K562 (cell line): Measurements from ENCODE around the gene MPDZ. TPM values are rescaled to one million over a fixed set of nuclear protein-coding genes. Genes with fewer than 3 reads are reported as not detected.

Source experiments
- ATAC-seq: fragments of 200-7000 bp; cut with Tn5 transposase; 3 replicates; pipeline ENCODE4 v1.9.1; 2020; ENCODE audit warnings: moderate library complexity
- BruUV-seq: library from RNA; stranded (reverse); fragments of 400-500 nt; replicated peaks from 2 replicates; lab custom pipeline; 2021; lab: Mats Ljungman, UMichigan
- CTCF ChIA-PET: fragments of 300-600 bp; formaldehyde crosslinking; extraction: SDS; loops from one replicate; lab custom pipeline; 2021; ENCODE audit warnings: low intra/inter-chr PET ratio; lab: Yijun Ruan, JAX
- POLR2A ChIA-PET: fragments of 300-600, 350-650 bp; sonication (Branson Sonifier 250); formaldehyde crosslinking; extraction: SDS; loops from one replicate; lab custom pipeline; 2021; ENCODE audit warnings: antibody characterized with exemption, inconsistent platforms; lab: Yijun Ruan, JAX
- DNase-seq, 4 experiments: peaks; one replicate each; pipeline versions ENCODE4 v3.0.0 to v3.0.0-alpha.2; 2011 to 2018; ENCODE audit warnings: low spot score in 3 of 4, mixed read lengths in 3 of 4; ENCODE audit errors: extremely low read depth in 1 of 4
- FAIRE-seq: peaks from 2 replicates; lab custom pipeline; 2011; peaks lifted over from hg19 to GRCh38; lab: Jason Lieb, UNC
- H2AFZ ChIP-seq: 2 replicates; pipeline ENCODE4 v1.6.0; 2011; ENCODE audit warnings: low read depth, low read length, control low read depth, inconsistent platforms
- H3K27ac ChIP-seq: fragments of 200-600 bp; 3 replicates; pipeline ENCODE4 v1.8.0; 2011; ENCODE audit warnings: low read depth, mild to moderate bottlenecking, control low read depth, inconsistent platforms, low read length, moderate library complexity, mixed read lengths; ENCODE audit errors: extremely low read depth
- H3K27me3 ChIP-seq, 2 experiments: fragments of 300-600 bp in 1 of 2; 2 replicates in 1 of 2; 3 replicates in 1 of 2; pipeline versions ENCODE4 v1.6.0 to v1.8.0; 2011; ENCODE audit warnings: inconsistent platforms in 2 of 2, low read length in 2 of 2, mild to moderate bottlenecking in 1 of 2, mixed read lengths in 1 of 2, moderate library complexity in 1 of 2; ENCODE audit not compliant: control insufficient read depth in 2 of 2, insufficient read depth in 2 of 2
- H3K36me3 ChIP-seq: fragments of 300-600 bp; 3 replicates; pipeline ENCODE4 v1.8.0; 2011; ENCODE audit warnings: mild to moderate bottlenecking, low read length, inconsistent platforms; ENCODE audit not compliant: control insufficient read depth, insufficient read depth
- H3K4me1 ChIP-seq, 2 experiments: fragments of 200-600 bp in 1 of 2; replicated peaks in 1 of 2; 2 replicates in 1 of 2; 3 replicates in 1 of 2; pipeline versions ENCODE4 v1.5.1 to v1.8.0; 2011; ENCODE audit warnings: inconsistent platforms in 2 of 2, low read length in 2 of 2, mild to moderate bottlenecking in 1 of 2, mixed read lengths in 1 of 2, moderate library complexity in 1 of 2; ENCODE audit not compliant: control insufficient read depth in 2 of 2, insufficient read depth in 2 of 2
- H3K4me2 ChIP-seq: 2 replicates; pipeline ENCODE4 v1.6.1; 2011; ENCODE audit warnings: low read length, control low read depth, inconsistent platforms, mixed read lengths; ENCODE audit not compliant: insufficient read depth
- H3K4me3 ChIP-seq: fragments of 200-600 bp; sonication (generic), shearing (Covaris generic); 2 replicates; pipeline ENCODE4 v1.5.1; 2016; ENCODE audit warnings: control low read depth, inconsistent platforms
- H3K79me2 ChIP-seq: fragments of 200-600 bp; 3 replicates; pipeline ENCODE4 v1.8.0; 2011; ENCODE audit warnings: low read length, inconsistent platforms; ENCODE audit not compliant: control insufficient read depth, insufficient read depth
- H3K9ac ChIP-seq, 2 experiments: 2 replicates each; pipeline versions ENCODE4 v1.6.0 to v1.6.1; 2011; ENCODE audit warnings: low read depth in 2 of 2, low read length in 2 of 2, control low read depth in 1 of 2, inconsistent platforms in 1 of 2, mild to moderate bottlenecking in 1 of 2, mixed read lengths in 1 of 2; ENCODE audit not compliant: insufficient read depth in 1 of 2
- H3K9me1 ChIP-seq: one replicate; pipeline ENCODE4 v1.6.0; 2011; ENCODE audit warnings: inconsistent platforms, mild to moderate bottlenecking, low read length, moderate library complexity; ENCODE audit not compliant: control insufficient read depth, insufficient read depth
- H3K9me3 ChIP-seq: replicated peaks from 2 replicates; pipeline ENCODE4 v1.5.1; 2011; ENCODE audit warnings: low read depth, low read length, inconsistent platforms; ENCODE audit not compliant: control insufficient read depth, insufficient read depth
- H4K20me1 ChIP-seq: replicated peaks from 2 replicates; pipeline ENCODE4 v1.6.1; 2011; ENCODE audit warnings: low read length, inconsistent platforms, mixed read lengths; ENCODE audit not compliant: control insufficient read depth, insufficient read depth
- AFF4 ChIP-seq: sonication (generic); formaldehyde crosslinking; IDR thresholded peaks from 2 replicates; pipeline ENCODE4 v1.8.0; 2023; ENCODE audit warnings: mild to moderate bottlenecking, missing genetic modification reagents
- ATF1 ChIP-seq, 2 experiments: fragments of 450-650 bp in 1 of 2; IDR thresholded peaks; 2 replicates each; pipeline ENCODE4 v1.6.1; 2016; ENCODE audit warnings: missing compliant biosample characterization in 1 of 2, missing genetic modification characterization in 1 of 2
- ELK3 ChIP-seq: fragments of 450-650 bp; formaldehyde crosslinking; IDR thresholded peaks from 2 replicates; pipeline ENCODE4 v1.4.0; 2020; ENCODE audit warnings: mild to moderate bottlenecking
- KDM1A ChIP-seq, 2 experiments: fragments of 450-650 bp; IDR thresholded peaks; 2 replicates each; pipeline ENCODE4 v1.6.1; 2016; ENCODE audit warnings: mild to moderate bottlenecking in 2 of 2
- MEIS2 ChIP-seq: fragments of 450-650 bp; IDR thresholded peaks from 2 replicates; pipeline ENCODE4 v1.6.1; 2014; ENCODE audit warnings: mild to moderate bottlenecking; ENCODE audit not compliant: partially characterized antibody
- RBM17 ChIP-seq: fragments of 200-400 bp; formaldehyde crosslinking; IDR thresholded peaks from 2 replicates; pipeline ENCODE4 v1.6.1; 2017; ENCODE audit warnings: low read depth, mild to moderate bottlenecking, low read length, borderline replicate concordance
- RBM34 ChIP-seq: fragments of 200-400 bp; formaldehyde crosslinking; IDR thresholded peaks from 2 replicates; pipeline ENCODE4 v1.6.1; 2018; ENCODE audit warnings: low read length, borderline replicate concordance; ENCODE audit not compliant: insufficient read depth
- SREBF2 ChIP-seq: sonication (generic); formaldehyde crosslinking; IDR thresholded peaks from 2 replicates; pipeline ENCODE4 v1.4.0; 2020; ENCODE audit warnings: mild to moderate bottlenecking, missing genetic modification reagents
- THRAP3 ChIP-seq: fragments of 450-650 bp; IDR thresholded peaks from 2 replicates; pipeline ENCODE4 v1.6.1; 2016; ENCODE audit warnings: mild to moderate bottlenecking, inconsistent platforms, borderline replicate concordance
- ZBTB26 ChIP-seq: fragments of 450-650 bp; formaldehyde crosslinking; IDR thresholded peaks from 2 replicates; pipeline ENCODE4 v1.4.0; 2022; ENCODE audit warnings: missing genetic modification characterization
- ZNF23 ChIP-seq: fragments of 250-450 bp; sonication (Bioruptor Pico); IDR thresholded peaks from 2 replicates; pipeline ENCODE4 v1.4.0; 2020; ENCODE audit warnings: mild to moderate bottlenecking
- ZNF347 ChIP-seq: fragments of 450-650 bp; formaldehyde crosslinking; IDR thresholded peaks from 2 replicates; pipeline ENCODE4 v1.4.0; 2020; ENCODE audit warnings: low read depth, mild to moderate bottlenecking, moderate library complexity
- in situ Hi-C: fragments of 300-500 bp; cut with MboI; formaldehyde crosslinking; loops from 4 replicates; pipeline ENCODE4 v1.15.0; 2018; ENCODE audit warnings: inconsistent platforms, mixed read lengths
- intact Hi-C: fragments of 100-400 bp; cut with micrococcal nuclease; formaldehyde crosslinking; loops from 2 replicates; pipeline ENCODE4 v1.14.2; 2022
- polyA plus RNA-seq, 8 experiments: library from polyadenylated mRNA; depleted of rRNA in 4 of 8; stranded (reverse) in 5 of 8; unstranded in 3 of 8; fragments of >200 nt; fragmentation: Nextera tagmentation in 2 of 8; fragmentation: Illumina TruSeq in 1 of 8; extraction: Ambion mirVana in 2 of 8; extraction: Trizol in 1 of 8; gene quantifications; 2 replicates each; pipeline versions ENCODE4 v1.2.1 to v1.2.3, GENCODE V29; 2011 to 2014; ENCODE audit warnings: inconsistent platforms in 1 of 8, missing spikeins in 1 of 8
- total RNA-seq, 7 experiments: library from RNA; depleted of rRNA in 6 of 7; stranded (reverse); fragments of >200 nt in 6 of 7; fragmentation: Illumina TruSeq in 2 of 7; extraction: Trizol in 2 of 7; gene quantifications; 2 replicates each; pipeline versions ENCODE4 v1.2.1 to v1.2.3, GENCODE V29; 2011 to 2021; ENCODE audit warnings: low replicate concordance in 1 of 7
- TF ChIP-seq, protein P1 (sequence below), 2 experiments: fragments of 450-650 bp in 1 of 2; IDR thresholded peaks; 2 replicates each; pipeline ENCODE4 v1.6.1; 2011 to 2017; ENCODE audit warnings: low read depth in 2 of 2, antibody characterized with exemption in 1 of 2, borderline replicate concordance in 1 of 2, low read length in 1 of 2, mild to moderate bottlenecking in 1 of 2, mixed read lengths in 1 of 2; ENCODE audit not compliant: control insufficient read depth in 1 of 2

MPDZ gene
- total and polyA plus RNA-seq, 9 of the 15 experiments (the other 6 are each of a cell fraction or from before 2014, with no cell fraction given): 3.9 to 13.2 (median 5.7) TPM

DNA sequence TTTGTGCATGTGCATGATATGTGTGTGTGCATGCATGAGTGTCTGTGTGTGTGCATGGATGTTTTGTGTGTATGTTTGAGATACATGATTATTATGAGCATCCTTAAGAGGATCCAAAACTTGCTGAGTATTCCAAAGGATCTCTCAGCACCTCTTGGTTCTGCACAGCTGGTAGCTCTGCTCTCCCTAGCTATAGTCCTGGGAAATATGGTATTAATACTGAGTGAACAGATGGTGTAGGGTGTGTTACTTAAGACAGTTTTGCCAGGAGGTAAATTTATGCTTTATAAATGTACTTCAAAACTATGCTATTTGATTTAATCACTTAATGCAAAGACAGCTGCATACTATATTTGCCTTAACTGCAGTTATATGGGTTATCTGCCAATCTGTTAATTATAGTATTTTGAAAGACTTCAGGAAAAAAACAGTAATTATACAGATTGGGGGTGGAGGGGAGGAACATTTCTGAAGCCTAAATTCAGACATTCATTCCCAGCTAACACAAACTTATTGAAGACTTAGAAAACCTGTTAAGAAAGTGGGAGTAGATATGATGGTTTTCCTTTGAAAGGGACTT is 215.5 kb downstream of the MPDZ start:
- intact Hi-C loops: no loop called here
- Histone ChIP-seq H3K4me2 (no peak overlapping the region), H3K27me3 (no peaks in the 10 kb centered on the region), H3K79me2 (no peaks in the 10 kb centered on the region), H3K4me1 (no peaks in the 10 kb centered on the region), H3K27ac (no peak overlapping the region), H4K20me1 (no peaks in the 10 kb centered on the region), H2AFZ (no peak overlapping the region), H3K9ac (no peak overlapping the region), H3K36me3 (no peaks in the 10 kb centered on the region), H3K9me3 (no peaks in the 10 kb centered on the region), H3K4me3 (no peak overlapping the region), H3K9me1 (no peaks in the 10 kb centered on the region)
- in situ Hi-C loops: no loop called here
- CTCF ChIA-PET: no interaction called here
- no peak for ATAC-seq
- no TSS peak for BruUV-seq
- no peak for DNase-seq
- no peak for FAIRE-seq
- POLR2A ChIA-PET: no interaction called here
- TF ChIP-seq MEIS2 (no peak), ZBTB26 (CRISPR knock-in tag) (no peak), RBM17 (no peak), ATF1 (CRISPR knock-in tag; IDR thresholded peaks at IDR 0.05) (no peak), ATF1 (tag; IDR thresholded peaks at IDR 0.05) (no peak), ZNF23 (CRISPR knock-in tag) (no peak), ELK3 (no peak), ZNF347 (no peak), RBM34 (no peak), THRAP3 (no peak), SREBF2 (CRISPR knock-in tag) (no peak), KDM1A (IDR thresholded peaks at IDR 0.05) (no peak), AFF4 (CRISPR knock-in tag) (no peak)
- TF ChIP-seq, protein P1, sequence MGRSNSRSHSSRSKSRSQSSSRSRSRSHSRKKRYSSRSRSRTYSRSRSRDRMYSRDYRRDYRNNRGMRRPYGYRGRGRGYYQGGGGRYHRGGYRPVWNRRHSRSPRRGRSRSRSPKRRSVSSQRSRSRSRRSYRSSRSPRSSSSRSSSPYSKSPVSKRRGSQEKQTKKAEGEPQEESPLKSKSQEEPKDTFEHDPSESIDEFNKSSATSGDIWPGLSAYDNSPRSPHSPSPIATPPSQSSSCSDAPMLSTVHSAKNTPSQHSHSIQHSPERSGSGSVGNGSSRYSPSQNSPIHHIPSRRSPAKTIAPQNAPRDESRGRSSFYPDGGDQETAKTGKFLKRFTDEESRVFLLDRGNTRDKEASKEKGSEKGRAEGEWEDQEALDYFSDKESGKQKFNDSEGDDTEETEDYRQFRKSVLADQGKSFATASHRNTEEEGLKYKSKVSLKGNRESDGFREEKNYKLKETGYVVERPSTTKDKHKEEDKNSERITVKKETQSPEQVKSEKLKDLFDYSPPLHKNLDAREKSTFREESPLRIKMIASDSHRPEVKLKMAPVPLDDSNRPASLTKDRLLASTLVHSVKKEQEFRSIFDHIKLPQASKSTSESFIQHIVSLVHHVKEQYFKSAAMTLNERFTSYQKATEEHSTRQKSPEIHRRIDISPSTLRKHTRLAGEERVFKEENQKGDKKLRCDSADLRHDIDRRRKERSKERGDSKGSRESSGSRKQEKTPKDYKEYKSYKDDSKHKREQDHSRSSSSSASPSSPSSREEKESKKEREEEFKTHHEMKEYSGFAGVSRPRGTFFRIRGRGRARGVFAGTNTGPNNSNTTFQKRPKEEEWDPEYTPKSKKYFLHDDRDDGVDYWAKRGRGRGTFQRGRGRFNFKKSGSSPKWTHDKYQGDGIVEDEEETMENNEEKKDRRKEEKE (IDR thresholded peaks at IDR 0.05; ENCODE audit: borderline replicate concordance in 1 of 2, control insufficient read depth in 1 of 2, low read depth in 2 of 2, low read length in 1 of 2): no peak
